ENCODE data around the gene SRSF5.

DNA sequence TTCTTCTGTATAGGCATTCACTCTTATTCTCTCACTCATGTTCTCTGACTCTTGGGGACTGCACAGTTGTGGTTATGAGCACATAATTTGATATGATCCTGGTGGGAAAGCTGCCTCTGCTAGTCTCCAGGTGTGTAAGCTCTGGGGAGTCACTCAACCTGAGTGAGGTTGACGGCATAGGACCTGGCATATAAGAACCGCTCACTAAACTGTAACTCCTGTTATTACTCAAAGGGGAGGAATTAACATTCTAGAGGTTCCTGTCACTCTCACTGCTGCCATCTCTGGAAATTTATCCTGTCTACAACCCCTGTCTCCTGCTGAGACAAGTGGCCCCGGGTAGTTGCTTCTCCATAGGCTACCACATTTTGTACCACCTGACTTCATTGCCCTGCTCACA lies 14.0 kb downstream of the SRSF5 start:
- TF ChIP-seq, protein P1, sequence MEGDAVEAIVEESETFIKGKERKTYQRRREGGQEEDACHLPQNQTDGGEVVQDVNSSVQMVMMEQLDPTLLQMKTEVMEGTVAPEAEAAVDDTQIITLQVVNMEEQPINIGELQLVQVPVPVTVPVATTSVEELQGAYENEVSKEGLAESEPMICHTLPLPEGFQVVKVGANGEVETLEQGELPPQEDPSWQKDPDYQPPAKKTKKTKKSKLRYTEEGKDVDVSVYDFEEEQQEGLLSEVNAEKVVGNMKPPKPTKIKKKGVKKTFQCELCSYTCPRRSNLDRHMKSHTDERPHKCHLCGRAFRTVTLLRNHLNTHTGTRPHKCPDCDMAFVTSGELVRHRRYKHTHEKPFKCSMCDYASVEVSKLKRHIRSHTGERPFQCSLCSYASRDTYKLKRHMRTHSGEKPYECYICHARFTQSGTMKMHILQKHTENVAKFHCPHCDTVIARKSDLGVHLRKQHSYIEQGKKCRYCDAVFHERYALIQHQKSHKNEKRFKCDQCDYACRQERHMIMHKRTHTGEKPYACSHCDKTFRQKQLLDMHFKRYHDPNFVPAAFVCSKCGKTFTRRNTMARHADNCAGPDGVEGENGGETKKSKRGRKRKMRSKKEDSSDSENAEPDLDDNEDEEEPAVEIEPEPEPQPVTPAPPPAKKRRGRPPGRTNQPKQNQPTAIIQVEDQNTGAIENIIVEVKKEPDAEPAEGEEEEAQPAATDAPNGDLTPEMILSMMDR (IDR thresholded peaks at IDR 0.05 in 4 of 5, conservative IDR thresholded peaks at IDR 0.05 in 1 of 5): no peak
- TF ChIP-seq POLR2A (IDR thresholded peaks at IDR 0.05): no peak

Data from gastrocnemius medialis (tissue), 4 donors.